ENCODE data around the gene UBE4B. TPM values are rescaled to one million over a fixed set of nuclear protein-coding genes. Genes with fewer than 3 reads are reported as not detected.

UBE4B gene
- total RNA-seq, 1 experiment from 2014 or later = 54.7 TPM

DNA sequence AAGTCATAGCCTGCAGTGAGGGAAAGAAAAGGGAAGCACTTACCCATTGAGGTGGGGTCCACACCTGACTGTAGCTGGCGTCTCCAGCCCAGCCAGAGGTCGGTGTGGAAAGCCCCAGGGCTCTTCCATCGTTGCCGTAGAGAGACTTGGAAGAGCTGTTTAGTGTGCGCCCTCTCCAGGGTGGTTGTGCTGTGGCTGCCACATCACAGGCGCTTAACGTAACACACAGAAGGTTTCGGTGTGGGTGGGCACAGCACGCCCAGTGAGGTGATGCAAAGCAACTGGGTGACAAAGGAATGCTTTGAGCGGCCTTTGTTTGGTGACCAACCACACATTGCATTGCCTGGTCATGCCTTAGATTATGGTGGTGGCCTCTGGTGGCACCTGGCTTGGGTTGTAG lies 140.8 kb downstream of the UBE4B start:
- DNase-seq (ENCODE audit: low read depth, low spot score) = no peak
- in situ Hi-C loops (cut with HindIII; ENCODE audit: low pct_unique_long_range_greater_than_20kb, low sequenced_read_pairs) = no loop called here
- POLR2A ChIA-PET = no interaction called here

DNA sequence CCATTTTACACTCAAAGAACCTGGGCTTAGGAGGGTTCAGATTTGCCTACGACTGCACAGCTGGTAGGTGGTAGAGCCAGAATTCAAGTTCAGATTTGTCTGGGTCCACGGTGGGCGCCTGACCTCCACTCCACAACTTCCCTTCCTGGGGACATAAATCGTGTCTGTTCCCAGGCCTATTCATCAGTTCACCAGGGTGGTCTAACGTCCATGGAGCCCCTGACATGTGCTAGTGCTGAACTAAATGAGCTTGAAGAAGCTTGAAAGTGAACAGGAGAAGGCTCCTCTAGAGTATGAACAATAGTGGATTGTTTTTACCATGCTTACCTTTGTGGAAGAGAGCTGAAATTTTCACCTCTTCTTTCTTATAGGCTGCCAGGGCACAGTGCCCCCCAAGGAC lies 145.1 kb downstream of the UBE4B start:
- DNase-seq (ENCODE audit: low read depth, low spot score) (no peak), ATAC-seq (no peak)
- in situ Hi-C loops (cut with HindIII; ENCODE audit: low pct_unique_long_range_greater_than_20kb, low sequenced_read_pairs) (no loop called here), intact Hi-C loops (cut with micrococcal nuclease; ENCODE audit: unreplicated experiment) (no loop called here)
- H3K27me3 ChIP-seq (ENCODE audit: control insufficient read depth, insufficient read depth, low read length) = no peaks in the 10 kb centered on the region
- no peaks in the 10 kb centered on the region for H3K4me1 ChIP-seq (ENCODE audit: control insufficient read depth, insufficient read depth, low read length)
- H3K27ac ChIP-seq (ENCODE audit: low read length) = no peak overlapping the region
- no peaks in the 10 kb centered on the region for H3K9me3 ChIP-seq (ENCODE audit: control insufficient read depth, insufficient read depth, low read depth, low read length)
- CTCF ChIA-PET = no interaction called here
- peaks cover 2% of the 10 kb centered on the region; the same call in 1 of the 2 replicates for H3K36me3 ChIP-seq (ENCODE audit: control insufficient read depth, insufficient read depth, low read length)
- no peak overlapping the region for H3K4me3 ChIP-seq (ENCODE audit: low read depth in 2 of 2, low read length in 2 of 2)
- POLR2A ChIA-PET = no interaction called here
- BruUV-seq (replicated peaks) = no TSS peak
- TF ChIP-seq CTCF (IDR thresholded peaks at IDR 0.05) (no peak), TCF7L2 (IDR thresholded peaks at IDR 0.05; ENCODE audit: low read depth, low read length) (no peak), SIN3A (IDR thresholded peaks at IDR 0.05; ENCODE audit: borderline replicate concordance, insufficient read depth, low read depth, low read length) (no peak), POLR2AphosphoS5 (IDR thresholded peaks at IDR 0.05; ENCODE audit: low read depth, low read length) (no peak)
- TF ChIP-seq, protein P1, sequence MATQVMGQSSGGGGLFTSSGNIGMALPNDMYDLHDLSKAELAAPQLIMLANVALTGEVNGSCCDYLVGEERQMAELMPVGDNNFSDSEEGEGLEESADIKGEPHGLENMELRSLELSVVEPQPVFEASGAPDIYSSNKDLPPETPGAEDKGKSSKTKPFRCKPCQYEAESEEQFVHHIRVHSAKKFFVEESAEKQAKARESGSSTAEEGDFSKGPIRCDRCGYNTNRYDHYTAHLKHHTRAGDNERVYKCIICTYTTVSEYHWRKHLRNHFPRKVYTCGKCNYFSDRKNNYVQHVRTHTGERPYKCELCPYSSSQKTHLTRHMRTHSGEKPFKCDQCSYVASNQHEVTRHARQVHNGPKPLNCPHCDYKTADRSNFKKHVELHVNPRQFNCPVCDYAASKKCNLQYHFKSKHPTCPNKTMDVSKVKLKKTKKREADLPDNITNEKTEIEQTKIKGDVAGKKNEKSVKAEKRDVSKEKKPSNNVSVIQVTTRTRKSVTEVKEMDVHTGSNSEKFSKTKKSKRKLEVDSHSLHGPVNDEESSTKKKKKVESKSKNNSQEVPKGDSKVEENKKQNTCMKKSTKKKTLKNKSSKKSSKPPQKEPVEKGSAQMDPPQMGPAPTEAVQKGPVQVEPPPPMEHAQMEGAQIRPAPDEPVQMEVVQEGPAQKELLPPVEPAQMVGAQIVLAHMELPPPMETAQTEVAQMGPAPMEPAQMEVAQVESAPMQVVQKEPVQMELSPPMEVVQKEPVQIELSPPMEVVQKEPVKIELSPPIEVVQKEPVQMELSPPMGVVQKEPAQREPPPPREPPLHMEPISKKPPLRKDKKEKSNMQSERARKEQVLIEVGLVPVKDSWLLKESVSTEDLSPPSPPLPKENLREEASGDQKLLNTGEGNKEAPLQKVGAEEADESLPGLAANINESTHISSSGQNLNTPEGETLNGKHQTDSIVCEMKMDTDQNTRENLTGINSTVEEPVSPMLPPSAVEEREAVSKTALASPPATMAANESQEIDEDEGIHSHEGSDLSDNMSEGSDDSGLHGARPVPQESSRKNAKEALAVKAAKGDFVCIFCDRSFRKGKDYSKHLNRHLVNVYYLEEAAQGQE (IDR thresholded peaks at IDR 0.05; ENCODE audit: insufficient read depth in 1 of 2, low read depth in 2 of 2, low read length in 1 of 2) = no peak

More for the DNA sequence above, 140.8 kb downstream of the UBE4B start:
- intact Hi-C loops (cut with micrococcal nuclease; ENCODE audit: unreplicated experiment) = no loop called here
- no TSS peak for BruUV-seq (replicated peaks)
- no peak overlapping the region for H3K27ac ChIP-seq (ENCODE audit: low read length)
- H3K4me3 ChIP-seq (ENCODE audit: low read depth in 2 of 2, low read length in 2 of 2) = no peak overlapping the region
- H3K9me3 ChIP-seq (ENCODE audit: control insufficient read depth, insufficient read depth, low read depth, low read length) = no peaks in the 10 kb centered on the region
- peaks cover 9% of the 10 kb centered on the region; the same call in 1 of the 2 replicates for H3K36me3 ChIP-seq (ENCODE audit: control insufficient read depth, insufficient read depth, low read length)
- CTCF ChIA-PET = no interaction called here
- no peaks in the 10 kb centered on the region for H3K27me3 ChIP-seq (ENCODE audit: control insufficient read depth, insufficient read depth, low read length)
- no peaks in the 10 kb centered on the region for H3K4me1 ChIP-seq (ENCODE audit: control insufficient read depth, insufficient read depth, low read length)
- no peak for ATAC-seq
- TF ChIP-seq CTCF (IDR thresholded peaks at IDR 0.05) (no peak), TCF7L2 (IDR thresholded peaks at IDR 0.05; ENCODE audit: low read depth, low read length) (no peak), SIN3A (IDR thresholded peaks at IDR 0.05; ENCODE audit: borderline replicate concordance, insufficient read depth, low read depth, low read length) (no peak), POLR2AphosphoS5 (IDR thresholded peaks at IDR 0.05; ENCODE audit: low read depth, low read length) (no peak)
- TF ChIP-seq, protein P1 (IDR thresholded peaks at IDR 0.05; ENCODE audit: insufficient read depth in 1 of 2, low read depth in 2 of 2, low read length in 1 of 2) = no peak
